Osteoblast (primary cell): ENCODE results near the gene STARD5. TPM values are rescaled to one million over a fixed set of nuclear protein-coding genes. Genes with fewer than 3 reads are reported as not detected.

Source experiments
- DNase-seq: peaks from one replicate; pipeline ENCODE4 v3.0.0; 2011; ENCODE audit warnings: low spot score, mixed read lengths; ENCODE audit not compliant: insufficient read length; ENCODE audit errors: missing footprints
- H2AFZ ChIP-seq: 2 replicates; pipeline ENCODE4 v1.6.0; 2011; ENCODE audit warnings: mild to moderate bottlenecking, low read length
- H3K27ac ChIP-seq: 2 replicates; pipeline ENCODE4 v1.5.1; 2011; ENCODE audit warnings: mild to moderate bottlenecking, low read depth, low read length, moderate library complexity
- H3K27me3 ChIP-seq: 2 replicates; pipeline ENCODE4 v1.6.0; 2012; ENCODE audit warnings: mild to moderate bottlenecking, control low read depth, inconsistent platforms, low read length, moderate library complexity; ENCODE audit not compliant: insufficient read depth
- H3K36me3 ChIP-seq: 2 replicates; pipeline ENCODE4 v1.5.1; 2011; ENCODE audit warnings: mild to moderate bottlenecking, low read length, control low read depth, moderate library complexity; ENCODE audit not compliant: insufficient read depth
- H3K4me1 ChIP-seq: 2 replicates; pipeline ENCODE4 v1.5.1; 2011; ENCODE audit warnings: mild to moderate bottlenecking, low read length, control low read depth, moderate library complexity; ENCODE audit not compliant: insufficient read depth
- H3K4me2 ChIP-seq: 2 replicates; pipeline ENCODE4 v1.6.0; 2011; ENCODE audit warnings: mild to moderate bottlenecking, low read length; ENCODE audit not compliant: insufficient read depth
- H3K4me3 ChIP-seq: fragments of 200-600 bp; sonication (generic); 3 replicates; pipeline ENCODE4 v1.5.1; 2012; ENCODE audit warnings: mild to moderate bottlenecking, low read length, inconsistent platforms; ENCODE audit not compliant: insufficient read depth
- H3K79me2 ChIP-seq: 2 replicates; pipeline ENCODE4 v1.6.0; 2012; ENCODE audit warnings: mild to moderate bottlenecking, low read length, control low read depth, inconsistent platforms; ENCODE audit not compliant: insufficient read depth
- H3K9me3 ChIP-seq: 2 replicates; pipeline ENCODE4 v1.5.1; 2011; ENCODE audit warnings: low read depth, low read length, control low read depth
- H4K20me1 ChIP-seq: 2 replicates; pipeline ENCODE4 v1.6.0; 2012; ENCODE audit warnings: mild to moderate bottlenecking, low read length, control low read depth; ENCODE audit not compliant: insufficient read depth
- total RNA-seq: library from RNA; depleted of rRNA; stranded (reverse); fragments of >200 nt; gene quantifications from 2 replicates; pipeline ENCODE4 v1.2.3, GENCODE V29; 2012
- TF ChIP-seq, protein P1 (sequence below): IDR thresholded peaks from 2 replicates; pipeline ENCODE4 v1.5.1; 2011; ENCODE audit warnings: mild to moderate bottlenecking, low read depth, low read length, moderate library complexity; ENCODE audit errors: extremely low read depth

STARD5 gene
- total RNA-seq, 1 donor, result 6.5 TPM

DNA sequence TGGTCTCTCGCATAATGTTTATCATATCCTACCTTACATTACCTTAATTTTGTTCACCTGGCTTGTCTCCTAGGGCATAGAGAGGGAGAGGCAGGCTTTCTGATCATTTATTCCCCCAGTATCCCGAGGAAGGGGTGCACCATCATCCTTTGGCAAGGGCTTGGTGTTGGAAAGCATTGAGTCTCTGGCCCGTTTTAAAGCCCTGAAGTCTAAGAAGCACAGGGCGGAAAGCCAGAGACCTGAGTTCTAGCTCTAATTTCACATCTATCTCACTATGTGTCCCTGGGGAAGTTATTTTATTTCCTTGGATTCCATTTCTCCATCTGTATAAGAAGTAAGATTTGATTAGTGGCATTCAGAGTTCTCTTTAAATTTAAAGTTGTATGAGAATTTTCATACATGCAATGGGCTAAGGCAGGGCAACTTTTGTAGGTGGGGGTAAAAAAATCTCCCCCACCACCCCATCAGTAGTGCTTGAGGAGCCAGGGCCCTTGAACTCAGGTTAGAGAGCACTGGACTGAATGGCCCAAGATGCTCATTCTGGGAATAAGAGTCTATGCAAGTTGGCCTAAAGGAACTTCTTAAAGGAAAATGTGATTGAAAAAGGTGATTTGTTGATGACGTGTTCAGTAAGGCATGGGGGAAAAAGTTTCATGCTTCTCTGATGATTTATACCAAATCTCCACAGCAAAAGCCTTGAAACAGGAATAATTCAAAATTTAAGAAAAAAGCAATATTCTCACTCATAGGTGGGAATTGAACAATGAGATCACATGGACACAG is 40.0 kb upstream of the STARD5 start:
- H3K27me3 ChIP-seq, result no peaks in the 10 kb centered on the region
- H3K79me2 ChIP-seq, result no peaks in the 10 kb centered on the region
- no peak overlapping the region for H3K4me3 ChIP-seq
- no peaks in the 10 kb centered on the region for H3K9me3 ChIP-seq
- no peak overlapping the region for H2AFZ ChIP-seq
- H3K4me1 ChIP-seq, result no peaks in the 10 kb centered on the region
- no peaks in the 10 kb centered on the region for H4K20me1 ChIP-seq
- TF ChIP-seq, protein P1, sequence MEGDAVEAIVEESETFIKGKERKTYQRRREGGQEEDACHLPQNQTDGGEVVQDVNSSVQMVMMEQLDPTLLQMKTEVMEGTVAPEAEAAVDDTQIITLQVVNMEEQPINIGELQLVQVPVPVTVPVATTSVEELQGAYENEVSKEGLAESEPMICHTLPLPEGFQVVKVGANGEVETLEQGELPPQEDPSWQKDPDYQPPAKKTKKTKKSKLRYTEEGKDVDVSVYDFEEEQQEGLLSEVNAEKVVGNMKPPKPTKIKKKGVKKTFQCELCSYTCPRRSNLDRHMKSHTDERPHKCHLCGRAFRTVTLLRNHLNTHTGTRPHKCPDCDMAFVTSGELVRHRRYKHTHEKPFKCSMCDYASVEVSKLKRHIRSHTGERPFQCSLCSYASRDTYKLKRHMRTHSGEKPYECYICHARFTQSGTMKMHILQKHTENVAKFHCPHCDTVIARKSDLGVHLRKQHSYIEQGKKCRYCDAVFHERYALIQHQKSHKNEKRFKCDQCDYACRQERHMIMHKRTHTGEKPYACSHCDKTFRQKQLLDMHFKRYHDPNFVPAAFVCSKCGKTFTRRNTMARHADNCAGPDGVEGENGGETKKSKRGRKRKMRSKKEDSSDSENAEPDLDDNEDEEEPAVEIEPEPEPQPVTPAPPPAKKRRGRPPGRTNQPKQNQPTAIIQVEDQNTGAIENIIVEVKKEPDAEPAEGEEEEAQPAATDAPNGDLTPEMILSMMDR, result no peak
- H3K4me2 ChIP-seq, result no peak overlapping the region
- H3K27ac ChIP-seq, result no peak overlapping the region
- no peak for DNase-seq
- no peaks in the 10 kb centered on the region for H3K36me3 ChIP-seq

DNA sequence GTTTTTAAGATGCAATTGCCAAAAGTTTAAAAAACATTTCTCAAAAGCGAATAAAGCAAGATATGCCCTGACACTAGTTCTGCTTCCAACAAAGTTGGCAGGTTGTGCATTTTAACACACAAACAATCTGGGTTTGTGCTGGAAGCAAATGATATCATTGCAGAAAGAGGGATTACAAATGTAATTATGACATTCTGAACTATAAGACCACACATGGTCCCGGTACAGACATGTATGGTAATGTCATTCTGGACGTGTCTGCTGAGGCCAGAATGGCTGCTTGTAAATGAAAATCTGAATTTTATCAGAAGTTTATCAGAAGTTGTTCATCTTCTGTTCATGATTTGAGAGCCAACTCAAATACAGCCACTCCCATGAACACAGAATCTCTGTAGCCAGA is 39.3 kb upstream of the STARD5 start:
- H4K20me1 ChIP-seq, result no peaks in the 10 kb centered on the region
- H3K79me2 ChIP-seq, result no peaks in the 10 kb centered on the region
- H3K36me3 ChIP-seq, result no peaks in the 10 kb centered on the region
- no peak overlapping the region for H3K4me2 ChIP-seq
- no peaks in the 10 kb centered on the region for H3K4me1 ChIP-seq
- no peaks in the 10 kb centered on the region for H3K9me3 ChIP-seq
- H3K27ac ChIP-seq, result no peak overlapping the region
- peaks cover 2% of the 10 kb centered on the region for H3K27me3 ChIP-seq
- no peak overlapping the region for H2AFZ ChIP-seq
- no peak for DNase-seq
- TF ChIP-seq, protein P1, result no peak
- H3K4me3 ChIP-seq, result no peak overlapping the region

DNA sequence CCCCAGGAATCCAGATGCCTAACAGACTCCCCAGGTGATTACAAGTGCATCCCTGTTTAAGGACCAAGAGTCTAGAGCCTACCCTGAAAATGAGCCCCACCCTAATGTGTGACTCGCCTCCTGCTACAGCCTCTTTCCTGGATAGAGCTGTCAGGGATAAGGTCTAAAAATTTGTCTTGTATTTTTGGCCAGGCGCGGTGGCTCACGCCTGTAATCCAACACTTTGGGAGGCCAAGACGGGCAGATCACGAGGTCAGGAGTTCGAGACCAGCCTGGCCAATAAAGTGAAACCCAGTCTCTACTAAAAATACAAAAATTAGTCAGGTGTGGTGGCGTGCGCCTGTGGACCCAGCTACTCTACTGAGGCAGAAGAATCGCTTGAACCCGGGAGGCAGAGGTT is 38.8 kb upstream of the STARD5 start:
- Histone ChIP-seq H3K4me1 (no peaks in the 10 kb centered on the region), H3K79me2 (no peaks in the 10 kb centered on the region), H3K27me3 (peaks cover 2% of the 10 kb centered on the region), H2AFZ (no peak overlapping the region), H3K4me3 (no peak overlapping the region), H3K36me3 (no peaks in the 10 kb centered on the region), H3K9me3 (no peaks in the 10 kb centered on the region), H3K4me2 (no peak overlapping the region), H4K20me1 (no peaks in the 10 kb centered on the region), H3K27ac (no peak overlapping the region)
- TF ChIP-seq, protein P1, result no peak
- no peak for DNase-seq

DNA sequence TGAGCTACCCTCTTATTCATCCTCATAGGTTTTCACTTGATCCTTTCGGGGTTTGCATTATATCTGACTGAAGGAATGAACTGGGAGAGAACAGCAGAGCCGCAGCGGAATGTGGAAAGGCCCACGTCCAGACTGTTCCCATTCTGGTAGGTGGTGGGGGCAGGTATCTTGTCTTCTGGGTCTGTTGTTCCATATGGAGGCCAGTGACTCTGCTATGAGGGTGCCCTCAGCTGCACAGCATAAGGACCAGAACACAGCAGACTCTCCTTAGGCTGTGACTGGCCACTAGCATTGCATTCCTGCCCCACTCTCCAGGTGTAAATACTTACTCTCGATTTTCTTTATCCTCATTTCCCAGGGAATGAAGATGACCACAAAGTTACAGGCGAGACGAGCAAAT is 38.0 kb upstream of the STARD5 start:
- no peak overlapping the region for H3K27ac ChIP-seq
- no peaks in the 10 kb centered on the region for H3K4me1 ChIP-seq
- H3K9me3 ChIP-seq, result no peaks in the 10 kb centered on the region
- H3K79me2 ChIP-seq, result no peaks in the 10 kb centered on the region
- TF ChIP-seq, protein P1, result no peak
- H3K36me3 ChIP-seq, result no peaks in the 10 kb centered on the region
- no peak overlapping the region for H2AFZ ChIP-seq
- no peaks in the 10 kb centered on the region for H4K20me1 ChIP-seq
- H3K4me3 ChIP-seq, result no peak overlapping the region
- H3K27me3 ChIP-seq, result peaks cover 2% of the 10 kb centered on the region
- DNase-seq, result no peak
- no peak overlapping the region for H3K4me2 ChIP-seq
